GM12878 (cell line): ENCODE results near the gene C16orf74. TPM values are rescaled to one million over a fixed set of nuclear protein-coding genes. Genes with fewer than 3 reads are reported as not detected.
A peak's percentile ranks its signal among the peaks of the same experiment; 100 is the strongest.

ENCODE experiments used
- ASH2L ChIP-seq: fragments of 300-600, 200-600 bp; sonication (generic); IDR thresholded peaks from 2 replicates; pipeline ENCODE4 v1.6.1; 2017; ENCODE audit warnings: low read depth, mild to moderate bottlenecking, borderline replicate concordance
- CHD1 ChIP-seq: IDR thresholded peaks from 2 replicates; pipeline ENCODE4 v1.6.1; 2012; ENCODE audit warnings: low read depth, low read length, improper control_type of control experiment
- CHD4 ChIP-seq: fragments of 200-600 bp; sonication (generic); IDR thresholded peaks from 2 replicates; pipeline ENCODE4 v1.6.1; 2016; ENCODE audit warnings: mild to moderate bottlenecking
- CREB1 ChIP-seq: IDR thresholded peaks from 2 replicates; pipeline ENCODE4 v1.6.1; 2012; ENCODE audit warnings: low read depth, mild to moderate bottlenecking, inconsistent platforms
- CTCF ChIP-seq, 3 experiments: IDR thresholded peaks in 2 of 3; conservative IDR thresholded peaks in 1 of 3; 2 replicates each; pipeline ENCODE4 v1.5.1; 2011; ENCODE audit warnings: low read depth in 3 of 3, low read length in 3 of 3, mild to moderate bottlenecking in 3 of 3, control low read depth in 2 of 3, moderate library complexity in 2 of 3, inconsistent platforms in 1 of 3, mixed read lengths in 1 of 3; ENCODE audit not compliant: control insufficient read depth in 2 of 3, insufficient read depth in 1 of 3; ENCODE audit errors: extremely low read depth in 1 of 3
- CUX1 ChIP-seq: IDR thresholded peaks from 2 replicates; pipeline ENCODE4 v1.6.1; 2012; ENCODE audit warnings: improper control_type of control experiment, low read depth, low read length; ENCODE audit not compliant: insufficient replicate concordance
- EED ChIP-seq: sonication (generic); IDR thresholded peaks from 2 replicates; pipeline ENCODE4 v1.6.1; 2016; ENCODE audit warnings: antibody characterized with exemption, low read depth
- FOXM1 ChIP-seq: IDR thresholded peaks from 2 replicates; pipeline ENCODE4 v1.6.1; 2012; ENCODE audit warnings: low read depth, mild to moderate bottlenecking, inconsistent platforms, low read length, moderate library complexity
- JUNB ChIP-seq: IDR thresholded peaks from 2 replicates; pipeline ENCODE4 v1.6.1; 2016; ENCODE audit warnings: antibody characterized with exemption, mild to moderate bottlenecking
- KDM1A ChIP-seq: fragments of 200-600 bp; sonication (generic); IDR thresholded peaks from 2 replicates; pipeline ENCODE4 v1.6.1; 2016; ENCODE audit warnings: borderline replicate concordance
- LARP7 ChIP-seq: fragments of 450-650 bp; IDR thresholded peaks from 2 replicates; pipeline ENCODE4 v1.6.1; 2017; ENCODE audit warnings: mild to moderate bottlenecking
- MTA3 ChIP-seq: IDR thresholded peaks from 2 replicates; pipeline ENCODE4 v1.6.1; 2012; ENCODE audit warnings: low read length, inconsistent platforms, borderline replicate concordance
- NFXL1 ChIP-seq: fragments of 450-650 bp; IDR thresholded peaks from 2 replicates; pipeline ENCODE4 v1.6.1; 2017; ENCODE audit warnings: antibody characterized with exemption, mild to moderate bottlenecking, borderline replicate concordance
- NKRF ChIP-seq: fragments of 450-650 bp; conservative IDR thresholded peaks from 2 replicates; pipeline ENCODE4 v1.6.1; 2017; ENCODE audit warnings: mild to moderate bottlenecking, moderate library complexity
- REST ChIP-seq: IDR thresholded peaks from 2 replicates; pipeline ENCODE4 v1.6.1; 2012; ENCODE audit warnings: mild to moderate bottlenecking, low read depth, low read length
- polyA plus RNA-seq, 11 experiments: library from polyadenylated mRNA; depleted of rRNA in 4 of 11; unstranded in 6 of 11; stranded (reverse) in 5 of 11; fragments of >200 nt; fragmentation: Nextera tagmentation in 4 of 11; fragmentation: Illumina TruSeq in 1 of 11; extraction: Ambion mirVana in 4 of 11; extraction: Trizol in 1 of 11; gene quantifications; 1 replicate in 1 of 11; 2 replicates in 10 of 11; pipeline versions ENCODE4 v1.2.1 to v1.2.3, GENCODE V29; 2011 to 2016; ENCODE audit warnings: inconsistent platforms in 2 of 11, missing spikeins in 2 of 11, low read depth in 1 of 11
- total RNA-seq, 4 experiments: library from RNA; depleted of rRNA in 3 of 4; stranded (reverse); fragments of >200 nt in 3 of 4; fragmentation: Illumina TruSeq in 1 of 4; extraction: Trizol in 1 of 4; gene quantifications; 2 replicates each; pipeline versions ENCODE4 v1.2.1 to v1.2.3, GENCODE V29; 2013 to 2021

The C16orf74 gene
- total and polyA plus RNA-seq, 10 of the 15 experiments (the other 5 are each of a cell fraction or from before 2014, with no cell fraction given): 0.23 to 20.1 (median 6.8) TPM

GRCh38 chr16:85675251-85675874 is 75.5 kb downstream of the C16orf74 start (continued):
- TF ChIP-seq CHD1 (no peak), JUNB (no peak), CREB1 (no peak), CUX1 (no peak), CHD4 (no peak), KDM1A (no peak), EED (no peak), LARP7 (no peak), ASH2L (no peak), REST (no peak), MTA3 (0 out of 2 replicates have a peak, but pooled peaks have one; percentile 22), NFXL1 (no peak), NKRF (no peak), FOXM1 (no peak), CTCF (IDR thresholded peaks at IDR 0.05 in 2 of 3, conservative IDR thresholded peaks at IDR 0.05 in 1 of 3; ENCODE audit: control insufficient read depth in 2 of 3, extremely low read depth in 1 of 3, insufficient read depth in 1 of 3, low read depth in 3 of 3, low read length in 3 of 3) (peak; percentile 23 to 43 (median 35); a peak in 3 of 6 replicates)
- TF ChIP-seq, all 136 proteins: peak for 5
